Activated naive CD8-positive, alpha-beta T cell treated with anti-CD3 and anti-CD28 coated beads, Interleukin-2, amount 50 U/mL, for 16 hours (primary cell): ENCODE results near the gene CD2AP.
"Not testable (repeated sequence)": the region's sequence is repeated elsewhere in the genome, so short reads cannot be mapped to it uniquely, and the experiment has no call there.

Experiments
- DNase-seq: peaks from one replicate; pipeline ENCODE4 v3.0.0-alpha.2; 2020; ENCODE audit warnings: low read depth, low spot score

CD2AP gene

GRCh38 chr6:47496935-47497579 is 19.5 kb downstream of the CD2AP start:
- no peak for DNase-seq

GRCh38 chr6:47502920-47503319 is 25.3 kb downstream of the CD2AP start:
- no peak for DNase-seq

GRCh38 chr6:47509937-47510336 is 32.3 kb downstream of the CD2AP start:
- no peak for DNase-seq

GRCh38 chr6:47512872-47513271 is 35.3 kb downstream of the CD2AP start:
- no peak for DNase-seq

GRCh38 chr6:47519279-47519678 is 41.7 kb downstream of the CD2AP start:
- no peak for DNase-seq

GRCh38 chr6:47520282-47520681 is 42.7 kb downstream of the CD2AP start:
- no peak for DNase-seq

GRCh38 chr6:47521961-47522360 is 44.4 kb downstream of the CD2AP start:
- DNase-seq: no peak

GRCh38 chr6:47524136-47524845 is 46.7 kb downstream of the CD2AP start:
- DNase-seq: no peak

- DNase-seq: no peak
These were observed 47.9 kb downstream of the CD2AP start for GRCh38 chr6:47525330-47526057.

GRCh38 chr6:47527274-47527673 is 49.7 kb downstream of the CD2AP start:
- no peak for DNase-seq

- no peak for DNase-seq
These were observed 52.1 kb downstream of the CD2AP start for GRCh38 chr6:47529734-47530133.

- no peak for DNase-seq
These were observed 55.5 kb downstream of the CD2AP start for GRCh38 chr6:47532981-47533585.

GRCh38 chr6:47534063-47534462 is 56.5 kb downstream of the CD2AP start:
- no peak for DNase-seq

- DNase-seq: no peak
These were observed 58.0 kb downstream of the CD2AP start for GRCh38 chr6:47535316-47536225.

GRCh38 chr6:47536816-47537401 is 59.3 kb downstream of the CD2AP start:
- no peak for DNase-seq

GRCh38 chr6:47545223-47545622 is 67.6 kb downstream of the CD2AP start:
- no peak for DNase-seq

GRCh38 chr6:47551670-47552069 is 74.1 kb downstream of the CD2AP start:
- no peak for DNase-seq

- DNase-seq: no peak
These were observed 74.7 kb downstream of the CD2AP start for GRCh38 chr6:47552319-47552718.

- not testable (repeated sequence) for DNase-seq
These were observed 75.7 kb downstream of the CD2AP start for GRCh38 chr6:47553243-47553642.

GRCh38 chr6:47556459-47556858 is 78.9 kb downstream of the CD2AP start:
- DNase-seq: not testable (repeated sequence)

- DNase-seq: no peak
These were observed 85.6 kb downstream of the CD2AP start for GRCh38 chr6:47563162-47563561.
